Liver (tissue), 9 donors: Measurements from ENCODE around the gene CELF4. TPM values are rescaled to one million over a fixed set of nuclear protein-coding genes. Genes with fewer than 3 reads are reported as not detected.

Experiments
- DNase-seq: peaks from one replicate; pipeline ENCODE4 v3.0.0-alpha.2; 2017; ENCODE audit warnings: low spot score
- H3K27ac ChIP-seq, 2 donors: one replicate each; pipeline ENCODE4 v1.7.0; 2013; ENCODE audit warnings: inconsistent platforms in 2 of 2, low read length in 2 of 2, control low read depth in 1 of 2, low read depth in 1 of 2, mild to moderate bottlenecking in 1 of 2
- H3K27me3 ChIP-seq, 4 donors: one replicate each; pipeline versions ENCODE4 v1.6.1 to v1.7.0; 2013; ENCODE audit warnings: low read length in 3 of 4, inconsistent platforms in 1 of 4, mild to moderate bottlenecking in 1 of 4, moderate library complexity in 1 of 4; ENCODE audit not compliant: control insufficient read depth in 4 of 4, insufficient read depth in 4 of 4
- H3K36me3 ChIP-seq, 4 donors: one replicate each; pipeline versions ENCODE4 v1.6.1 to v1.7.0; 2013; ENCODE audit warnings: low read length in 3 of 4, mild to moderate bottlenecking in 3 of 4, low read depth in 1 of 4, moderate library complexity in 1 of 4; ENCODE audit not compliant: control insufficient read depth in 4 of 4, insufficient read depth in 3 of 4
- H3K4me1 ChIP-seq, 4 donors: one replicate each; pipeline versions ENCODE4 v1.6.1 to v1.7.0; 2013; ENCODE audit warnings: low read length in 3 of 4, mild to moderate bottlenecking in 3 of 4, moderate library complexity in 1 of 4; ENCODE audit not compliant: control insufficient read depth in 4 of 4, insufficient read depth in 4 of 4
- H3K4me3 ChIP-seq, 3 donors: one replicate each; pipeline versions ENCODE4 v1.6.1 to v1.7.0; 2013; ENCODE audit warnings: low read length in 3 of 3, control low read depth in 1 of 3, low read depth in 1 of 3, mild to moderate bottlenecking in 1 of 3
- H3K9ac ChIP-seq, 2 donors: one replicate each; pipeline ENCODE4 v1.7.0; 2013; ENCODE audit warnings: low read length in 2 of 2, mild to moderate bottlenecking in 2 of 2, moderate library complexity in 2 of 2, control low read depth in 1 of 2, low read depth in 1 of 2
- H3K9me3 ChIP-seq, 4 donors: one replicate each; pipeline versions ENCODE4 v1.6.1 to v1.7.0; 2013; ENCODE audit warnings: low read length in 3 of 4; ENCODE audit not compliant: control insufficient read depth in 4 of 4
- CTCF ChIP-seq: fragments of 150-350 bp; IDR thresholded peaks from 2 replicates; pipeline ENCODE4 v1.5.1; 2017; ENCODE audit warnings: improper control_type of control experiment, low read depth, low read length; ENCODE audit not compliant: missing input control
- EGR1 ChIP-seq, 2 donors: IDR thresholded peaks; 2 replicates each; pipeline ENCODE4 v1.6.1; 2016 to 2018; ENCODE audit warnings: antibody characterized with exemption in 2 of 2, low read depth in 2 of 2
- FOXA1 ChIP-seq: IDR thresholded peaks from 2 replicates; pipeline ENCODE4 v1.6.1; 2016; ENCODE audit warnings: antibody characterized with exemption
- FOXA2 ChIP-seq: IDR thresholded peaks from 2 replicates; pipeline ENCODE4 v1.6.1; 2016; ENCODE audit warnings: antibody characterized with exemption
- GABPA ChIP-seq, 2 donors: IDR thresholded peaks in 1 of 2; conservative IDR thresholded peaks in 1 of 2; 2 replicates each; pipeline ENCODE4 v1.6.1; 2016; ENCODE audit warnings: antibody characterized with exemption in 2 of 2, mild to moderate bottlenecking in 1 of 2, moderate library complexity in 1 of 2
- HNF4A ChIP-seq, 2 donors: conservative IDR thresholded peaks; 2 replicates each; pipeline ENCODE4 v1.6.1; 2016; ENCODE audit warnings: antibody characterized with exemption in 2 of 2, mild to moderate bottlenecking in 2 of 2
- HNF4G ChIP-seq: IDR thresholded peaks from 2 replicates; pipeline ENCODE4 v1.6.1; 2016; ENCODE audit warnings: antibody characterized with exemption
- JUND ChIP-seq, 2 donors: IDR thresholded peaks; 2 replicates each; pipeline ENCODE4 v1.6.1; 2016; ENCODE audit warnings: antibody characterized with exemption in 2 of 2
- MAX ChIP-seq: IDR thresholded peaks from 2 replicates; pipeline ENCODE4 v1.6.1; 2016; ENCODE audit warnings: antibody characterized with exemption
- NR2F2 ChIP-seq: IDR thresholded peaks from 2 replicates; pipeline ENCODE4 v1.6.1; 2016; ENCODE audit warnings: antibody characterized with exemption
- RAD21 ChIP-seq, 2 donors: IDR thresholded peaks; 2 replicates each; pipeline ENCODE4 v1.6.1; 2016; ENCODE audit warnings: antibody characterized with exemption in 2 of 2, mild to moderate bottlenecking in 2 of 2
- SP1 ChIP-seq: IDR thresholded peaks from 2 replicates; pipeline ENCODE4 v1.6.1; 2018; ENCODE audit warnings: antibody characterized with exemption, mild to moderate bottlenecking
- TAF1 ChIP-seq: conservative IDR thresholded peaks from 2 replicates; pipeline ENCODE4 v1.6.1; 2016; ENCODE audit warnings: antibody characterized with exemption, mild to moderate bottlenecking
- YY1 ChIP-seq: IDR thresholded peaks from 2 replicates; pipeline ENCODE4 v1.6.1; 2016; ENCODE audit warnings: antibody characterized with exemption, mild to moderate bottlenecking
- WGBS: extraction: QIAGEN DNeasy Blood & Tissue Kit; methylation state at CpG from one replicate; pipeline ENCODE4 v1.1.7; 2013; 5-methylcytosine and 5-hydroxymethylcytosine counted together
- polyA plus RNA-seq, 2 donors: library from polyadenylated mRNA; stranded (reverse) in 1 of 2; unstranded in 1 of 2; fragments of 200-250 nt in 1 of 2; fragments of >200 nt in 1 of 2; fragmentation: Nextera tagmentation in 1 of 2; extraction: Ambion mirVana in 1 of 2; gene quantifications; one replicate each; pipeline versions ENCODE4 v1.2.1 to v1.2.3, GENCODE V29; 2013 to 2015
- total RNA-seq, 2 donors: library from RNA; depleted of rRNA; stranded (reverse); fragments of >200 nt; gene quantifications; one replicate each; pipeline ENCODE4 v1.2.3, GENCODE V29; 2014
- TF ChIP-seq, protein P1 (sequence below): IDR thresholded peaks from 2 replicates; pipeline ENCODE4 v1.6.1; 2016; ENCODE audit warnings: antibody characterized with exemption
- TF ChIP-seq, protein P2 (sequence below): IDR thresholded peaks from 2 replicates; pipeline ENCODE4 v1.6.1; 2016; ENCODE audit warnings: antibody characterized with exemption, mild to moderate bottlenecking
- TF ChIP-seq, protein P3 (sequence below): IDR thresholded peaks from 2 replicates; pipeline ENCODE4 v1.6.1; 2016; ENCODE audit warnings: antibody characterized with exemption
- donor health status: healthy.
- donor health status: healthy.
- donor health status: healthy.
- donor health status: healthy.
- donor health status: healthy.

The CELF4 gene
- total and polyA plus RNA-seq, 4 donors, result 0.08 to 0.28 (median 0.21) TPM; not detected in 1

- 40% methylated on average over 18 of the region's 18 CpGs for WGBS
- Histone ChIP-seq H3K4me3 (no peak overlapping the region), H3K9ac (no peak overlapping the region), H3K27me3 (peaks cover 0 to 2% (median 0%) of the 10 kb centered on the region in 4 donors), H3K36me3 (no peaks in the 10 kb centered on the region), H3K9me3 (no peaks in the 10 kb centered on the region), H3K4me1 (no peaks in the 10 kb centered on the region), H3K27ac (no peak overlapping the region)
- DNase-seq, result no peak
- no peak for TF ChIP-seq EGR1 (IDR thresholded peaks at IDR 0.05; ENCODE audit: low read depth in 2 of 2)
- no peak for TF ChIP-seq FOXA1
- TF ChIP-seq CTCF, result no peak
- no peak for TF ChIP-seq GABPA (IDR thresholded peaks at IDR 0.05 in 1 of 2, conservative IDR thresholded peaks at IDR 0.05 in 1 of 2)
- TF ChIP-seq MAX, result no peak
- TF ChIP-seq SP1, result no peak
- no peak for TF ChIP-seq HNF4G
- no peak for TF ChIP-seq YY1
- TF ChIP-seq, protein P1, sequence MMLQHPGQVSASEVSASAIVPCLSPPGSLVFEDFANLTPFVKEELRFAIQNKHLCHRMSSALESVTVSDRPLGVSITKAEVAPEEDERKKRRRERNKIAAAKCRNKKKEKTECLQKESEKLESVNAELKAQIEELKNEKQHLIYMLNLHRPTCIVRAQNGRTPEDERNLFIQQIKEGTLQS, result no peak
- TF ChIP-seq FOXA2, result no peak
- TF ChIP-seq, protein P2, sequence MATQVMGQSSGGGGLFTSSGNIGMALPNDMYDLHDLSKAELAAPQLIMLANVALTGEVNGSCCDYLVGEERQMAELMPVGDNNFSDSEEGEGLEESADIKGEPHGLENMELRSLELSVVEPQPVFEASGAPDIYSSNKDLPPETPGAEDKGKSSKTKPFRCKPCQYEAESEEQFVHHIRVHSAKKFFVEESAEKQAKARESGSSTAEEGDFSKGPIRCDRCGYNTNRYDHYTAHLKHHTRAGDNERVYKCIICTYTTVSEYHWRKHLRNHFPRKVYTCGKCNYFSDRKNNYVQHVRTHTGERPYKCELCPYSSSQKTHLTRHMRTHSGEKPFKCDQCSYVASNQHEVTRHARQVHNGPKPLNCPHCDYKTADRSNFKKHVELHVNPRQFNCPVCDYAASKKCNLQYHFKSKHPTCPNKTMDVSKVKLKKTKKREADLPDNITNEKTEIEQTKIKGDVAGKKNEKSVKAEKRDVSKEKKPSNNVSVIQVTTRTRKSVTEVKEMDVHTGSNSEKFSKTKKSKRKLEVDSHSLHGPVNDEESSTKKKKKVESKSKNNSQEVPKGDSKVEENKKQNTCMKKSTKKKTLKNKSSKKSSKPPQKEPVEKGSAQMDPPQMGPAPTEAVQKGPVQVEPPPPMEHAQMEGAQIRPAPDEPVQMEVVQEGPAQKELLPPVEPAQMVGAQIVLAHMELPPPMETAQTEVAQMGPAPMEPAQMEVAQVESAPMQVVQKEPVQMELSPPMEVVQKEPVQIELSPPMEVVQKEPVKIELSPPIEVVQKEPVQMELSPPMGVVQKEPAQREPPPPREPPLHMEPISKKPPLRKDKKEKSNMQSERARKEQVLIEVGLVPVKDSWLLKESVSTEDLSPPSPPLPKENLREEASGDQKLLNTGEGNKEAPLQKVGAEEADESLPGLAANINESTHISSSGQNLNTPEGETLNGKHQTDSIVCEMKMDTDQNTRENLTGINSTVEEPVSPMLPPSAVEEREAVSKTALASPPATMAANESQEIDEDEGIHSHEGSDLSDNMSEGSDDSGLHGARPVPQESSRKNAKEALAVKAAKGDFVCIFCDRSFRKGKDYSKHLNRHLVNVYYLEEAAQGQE, result no peak
- no peak for TF ChIP-seq HNF4A (conservative IDR thresholded peaks at IDR 0.05)
- no peak for TF ChIP-seq JUND (IDR thresholded peaks at IDR 0.05)
- TF ChIP-seq TAF1, result no peak
- TF ChIP-seq NR2F2, result no peak
- TF ChIP-seq, protein P3, sequence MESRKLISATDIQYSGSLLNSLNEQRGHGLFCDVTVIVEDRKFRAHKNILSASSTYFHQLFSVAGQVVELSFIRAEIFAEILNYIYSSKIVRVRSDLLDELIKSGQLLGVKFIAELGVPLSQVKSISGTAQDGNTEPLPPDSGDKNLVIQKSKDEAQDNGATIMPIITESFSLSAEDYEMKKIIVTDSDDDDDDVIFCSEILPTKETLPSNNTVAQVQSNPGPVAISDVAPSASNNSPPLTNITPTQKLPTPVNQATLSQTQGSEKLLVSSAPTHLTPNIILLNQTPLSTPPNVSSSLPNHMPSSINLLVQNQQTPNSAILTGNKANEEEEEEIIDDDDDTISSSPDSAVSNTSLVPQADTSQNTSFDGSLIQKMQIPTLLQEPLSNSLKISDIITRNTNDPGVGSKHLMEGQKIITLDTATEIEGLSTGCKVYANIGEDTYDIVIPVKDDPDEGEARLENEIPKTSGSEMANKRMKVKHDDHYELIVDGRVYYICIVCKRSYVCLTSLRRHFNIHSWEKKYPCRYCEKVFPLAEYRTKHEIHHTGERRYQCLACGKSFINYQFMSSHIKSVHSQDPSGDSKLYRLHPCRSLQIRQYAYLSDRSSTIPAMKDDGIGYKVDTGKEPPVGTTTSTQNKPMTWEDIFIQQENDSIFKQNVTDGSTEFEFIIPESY, result no peak
- TF ChIP-seq RAD21 (IDR thresholded peaks at IDR 0.05), result no peak
These were observed 11.8 kb downstream of the CELF4 start for GRCh38 chr18:37553633-37554398.
